NCI-H1417 treated with DMSO at 0.1 percent for 48 hours (cell line): ENCODE data around the gene FLOT1.
A peak's percentile ranks its signal among the peaks of the same experiment; 100 is the strongest.
"Not testable (repeated sequence)": the region's sequence is repeated elsewhere in the genome, so short reads cannot be mapped to it uniquely, and the experiment has no call there.

Source experiments
- DNase-seq: peaks from one replicate; lab custom pipeline; 2025; lab: John Stamatoyannopoulos, UW

FLOT1 gene

DNA sequence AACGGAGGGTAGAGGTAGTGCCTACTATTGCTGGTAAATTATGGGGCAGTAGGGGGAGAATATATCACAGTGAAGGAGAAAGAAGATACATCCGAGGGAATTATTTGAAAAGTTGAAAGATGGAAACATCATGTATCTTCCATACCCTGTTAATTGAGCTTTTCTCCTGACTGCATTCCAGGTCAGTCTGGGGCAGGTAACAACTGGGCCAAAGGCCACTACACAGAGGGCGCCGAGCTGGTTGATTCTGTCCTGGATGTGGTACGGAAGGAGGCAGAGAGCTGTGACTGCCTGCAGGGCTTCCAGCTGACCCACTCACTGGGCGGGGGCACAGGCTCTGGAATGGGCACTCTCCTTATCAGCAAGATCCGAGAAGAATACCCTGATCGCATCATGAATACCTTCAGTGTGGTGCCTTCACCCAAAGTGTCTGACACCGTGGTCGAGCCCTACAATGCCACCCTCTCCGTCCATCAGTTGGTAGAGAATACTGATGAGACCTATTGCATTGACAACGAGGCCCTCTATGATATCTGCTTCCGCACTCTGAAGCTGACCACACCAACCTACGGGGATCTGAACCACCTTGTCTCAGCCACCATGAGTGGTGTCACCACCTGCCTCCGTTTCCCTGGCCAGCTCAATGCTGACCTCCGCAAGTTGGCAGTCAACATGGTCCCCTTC, 19.2 kb downstream of the FLOT1 start:
- not testable (repeated sequence) for DNase-seq

DNA sequence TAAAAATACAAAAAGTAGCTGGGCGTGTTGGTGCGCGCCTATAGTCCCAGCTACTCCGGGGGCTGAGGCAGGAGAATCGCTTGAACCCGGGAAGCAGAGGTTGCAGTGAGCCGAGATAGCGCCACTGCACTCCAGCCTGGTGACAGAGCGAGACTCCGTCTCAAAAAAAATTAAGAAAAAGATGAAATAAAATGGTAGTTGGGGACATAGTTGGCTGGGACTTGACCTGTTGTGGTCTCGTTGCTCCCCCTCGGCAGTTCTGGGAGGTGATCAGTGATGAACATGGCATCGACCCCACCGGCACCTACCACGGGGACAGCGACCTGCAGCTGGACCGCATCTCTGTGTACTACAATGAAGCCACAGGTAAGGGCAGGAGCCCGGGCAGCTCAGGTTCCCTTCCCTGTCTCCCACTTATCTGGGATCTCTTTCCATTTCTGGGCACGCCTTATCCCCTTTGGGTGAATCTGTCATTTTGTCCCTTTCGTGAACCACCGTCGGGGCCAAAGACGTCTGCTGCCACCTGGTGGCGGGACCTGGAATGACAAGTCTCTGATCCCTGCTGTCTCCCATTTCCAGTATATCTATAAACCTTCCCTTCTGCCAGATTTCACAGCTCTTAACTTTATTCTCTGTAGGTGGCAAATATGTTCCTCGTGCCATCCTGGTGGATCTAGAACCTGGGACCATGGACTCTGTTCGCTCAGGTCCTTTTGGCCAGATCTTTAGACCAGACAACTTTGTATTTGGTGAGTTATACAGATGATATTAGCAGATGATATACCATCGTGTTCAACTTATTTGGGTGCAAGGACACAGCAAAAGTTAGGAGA, 20.0 kb downstream of the FLOT1 start:
- no peak for DNase-seq

DNA sequence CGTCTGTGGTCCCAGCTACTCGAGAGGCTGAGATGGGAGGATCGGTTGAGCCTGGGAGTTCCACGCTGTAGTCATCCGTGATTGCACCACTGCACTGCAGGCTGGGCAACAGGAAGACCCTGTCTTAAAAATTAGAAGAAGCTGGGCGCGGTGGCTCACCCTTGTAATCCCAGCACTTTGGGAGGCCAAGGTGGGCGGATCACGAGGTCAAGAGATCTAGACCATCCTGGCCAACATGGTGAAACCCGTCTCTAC, 20.5 kb downstream of the FLOT1 start:
- not testable (repeated sequence) for DNase-seq

DNA sequence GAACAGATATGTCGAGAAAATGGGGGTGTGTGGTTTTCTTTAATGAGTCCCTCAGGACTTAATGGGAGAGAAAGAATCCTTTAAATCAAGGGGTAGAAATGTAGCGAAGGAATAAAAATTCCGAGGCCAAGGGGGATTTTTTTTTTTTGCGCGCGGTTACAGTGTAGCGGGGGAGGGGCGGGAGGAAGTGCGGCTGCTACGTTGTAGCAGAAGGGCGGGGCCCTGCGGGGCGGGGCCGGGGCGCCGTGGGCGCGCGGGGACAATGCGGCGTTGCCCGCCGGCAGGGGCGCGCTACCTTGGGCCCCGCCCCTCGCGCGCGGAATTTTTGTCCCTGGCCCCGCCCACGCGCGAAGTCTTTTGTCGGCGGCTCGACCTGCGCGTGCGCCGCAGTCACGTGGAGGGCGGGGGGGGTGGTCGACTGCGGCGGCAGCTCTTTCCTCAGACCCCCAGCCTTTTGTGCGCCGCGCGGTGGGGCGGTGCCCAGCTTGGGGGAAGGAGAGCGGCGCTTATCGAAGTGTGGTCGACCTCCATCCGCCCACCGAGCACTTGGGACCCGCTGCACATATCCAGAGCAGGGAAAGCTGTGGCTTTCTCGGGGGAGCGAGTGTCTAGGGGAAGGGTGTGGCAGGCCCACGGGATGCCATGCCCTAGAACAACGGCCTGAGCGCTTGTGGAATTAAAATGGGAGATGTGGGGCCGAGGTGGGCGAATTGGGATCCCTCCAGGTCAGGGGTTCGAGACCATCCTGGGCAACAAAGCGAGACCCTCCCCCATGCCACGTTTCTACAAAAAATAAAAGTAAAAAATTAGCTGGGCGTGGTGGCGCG, 21.1 kb downstream of the FLOT1 start:
- DNase-seq: peak; percentile 55

DNA sequence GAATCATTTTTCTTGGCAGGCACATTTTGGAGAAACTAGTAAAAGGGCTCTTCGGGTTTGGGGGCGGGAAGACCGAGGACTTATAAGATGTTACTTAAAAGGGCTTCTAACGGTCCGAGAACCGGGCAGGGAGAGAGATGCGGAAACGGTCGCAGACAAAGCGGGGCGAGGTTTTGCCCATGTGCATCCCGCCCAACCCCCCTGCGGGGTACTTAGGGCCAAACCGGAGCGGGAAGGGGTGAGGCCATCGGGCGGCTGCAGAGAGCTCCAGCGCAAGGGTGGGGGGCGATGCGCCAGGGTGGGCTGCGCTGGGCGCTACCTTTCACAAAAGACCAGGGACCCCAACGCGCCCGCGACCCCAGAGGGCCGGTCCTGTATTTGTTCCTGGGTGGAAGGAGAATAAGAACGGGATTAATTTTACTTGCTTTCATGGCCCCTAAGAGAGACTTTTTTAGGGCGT, 21.7 kb downstream of the FLOT1 start:
- no peak for DNase-seq

DNA sequence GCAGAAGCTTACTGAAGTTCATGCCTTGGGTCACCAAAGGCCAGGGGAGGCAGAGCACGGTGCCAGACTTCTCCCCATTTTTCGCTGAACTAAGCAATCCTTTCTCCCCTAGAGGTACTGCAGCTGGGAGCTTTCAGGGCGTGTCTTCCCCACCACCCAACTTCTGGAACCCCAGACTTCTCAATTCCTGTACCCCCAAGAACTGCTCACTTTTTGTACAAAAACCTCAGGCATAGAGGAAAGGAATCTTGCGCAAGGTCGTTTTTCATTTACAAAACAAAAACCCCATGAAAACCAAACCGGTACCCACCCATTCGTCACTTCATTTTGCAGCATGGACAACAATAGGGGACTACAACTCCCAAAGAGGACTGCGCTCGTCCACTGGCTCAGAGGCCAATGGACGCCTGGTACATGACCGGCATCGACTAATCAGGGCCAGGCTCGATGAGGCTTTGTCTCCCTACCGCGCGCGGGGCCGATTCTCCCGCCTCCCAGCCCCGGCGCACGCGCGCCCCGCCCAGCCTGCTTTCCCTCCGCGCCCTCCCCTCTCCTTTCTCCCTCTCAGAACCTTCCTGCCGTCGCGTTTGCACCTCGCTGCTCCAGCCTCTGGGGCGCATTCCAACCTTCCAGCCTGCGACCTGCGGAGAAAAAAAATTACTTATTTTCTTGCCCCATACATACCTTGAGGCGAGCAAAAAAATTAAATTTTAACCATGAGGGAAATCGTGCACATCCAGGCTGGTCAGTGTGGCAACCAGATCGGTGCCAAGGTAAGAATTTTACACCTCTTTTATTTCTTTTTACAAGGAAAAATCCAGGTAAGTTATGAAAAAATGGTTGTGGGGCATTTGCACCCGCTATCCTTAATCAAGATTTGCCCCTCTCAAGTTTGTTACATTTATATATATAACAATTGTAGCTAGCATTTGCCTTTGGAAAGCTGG, 22.4 kb downstream of the FLOT1 start, which contains the start of gene TUBB:
TUBB (plus strand) TSS at position 562 of the 947 bp plus-strand sequence; CDS start at position 717, 155 bp downstream.
- peak; percentile 97 for DNase-seq

DNA sequence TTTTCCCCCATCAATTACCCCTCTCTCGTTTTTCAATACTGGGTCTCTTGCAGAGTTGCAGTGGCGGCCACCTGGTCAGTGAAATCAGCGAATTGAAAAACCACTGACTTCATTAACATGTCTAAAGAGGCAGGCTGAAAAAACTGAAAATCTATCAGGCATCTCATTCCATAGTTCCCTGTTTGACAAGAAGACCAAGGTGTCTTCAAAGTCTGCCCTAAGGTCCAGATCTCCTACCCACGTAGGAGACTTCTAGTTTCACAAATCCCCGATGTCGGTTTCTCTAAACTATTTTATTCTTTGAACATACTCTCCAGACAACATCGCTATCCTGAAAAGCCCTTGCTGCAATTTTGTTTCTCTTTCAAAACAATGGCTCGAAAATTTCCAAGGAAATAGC, 23.1 kb downstream of the FLOT1 start:
- no peak for DNase-seq

DNA sequence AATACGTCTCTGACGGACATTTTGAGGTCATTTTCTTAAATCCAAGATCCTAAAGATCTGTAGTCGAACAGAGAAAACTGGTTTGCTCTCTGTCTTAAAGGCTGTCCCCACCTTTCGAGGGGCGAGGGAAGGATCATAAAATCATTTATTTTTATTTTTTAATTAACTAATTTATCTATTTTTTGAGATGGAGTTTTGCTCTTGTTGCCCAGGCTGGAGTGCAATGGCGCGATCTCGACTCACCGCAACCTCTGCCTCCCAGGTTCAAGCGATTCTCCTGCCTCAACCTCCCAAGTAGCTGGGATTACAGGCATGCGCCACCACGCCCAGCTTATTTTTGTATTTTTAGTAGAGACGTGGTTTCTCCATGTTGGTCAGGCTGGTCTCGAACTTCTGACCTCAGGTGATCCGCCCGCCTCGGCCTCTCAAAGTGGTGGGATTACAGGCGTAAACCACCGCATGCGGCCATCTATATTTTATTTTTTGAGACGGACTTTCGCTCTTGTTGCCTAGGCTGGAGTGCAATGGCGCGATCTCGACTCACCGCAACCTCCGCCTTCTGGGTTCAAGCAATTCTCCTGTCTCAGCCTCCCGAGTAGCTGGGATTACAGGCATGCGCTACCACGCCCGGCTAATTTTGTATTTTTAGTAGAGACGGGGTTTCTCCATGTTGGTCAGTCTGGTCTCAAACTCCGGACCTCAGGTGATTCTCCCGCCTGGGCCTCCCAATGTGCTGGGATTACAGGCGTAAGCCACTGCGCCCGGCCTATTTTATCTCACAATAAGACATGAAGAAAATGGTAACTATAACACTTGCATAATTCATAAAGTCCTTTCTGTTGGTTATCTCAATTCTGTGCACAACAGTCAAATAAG, 24.4 kb downstream of the FLOT1 start:
- not testable (repeated sequence) for DNase-seq

DNA sequence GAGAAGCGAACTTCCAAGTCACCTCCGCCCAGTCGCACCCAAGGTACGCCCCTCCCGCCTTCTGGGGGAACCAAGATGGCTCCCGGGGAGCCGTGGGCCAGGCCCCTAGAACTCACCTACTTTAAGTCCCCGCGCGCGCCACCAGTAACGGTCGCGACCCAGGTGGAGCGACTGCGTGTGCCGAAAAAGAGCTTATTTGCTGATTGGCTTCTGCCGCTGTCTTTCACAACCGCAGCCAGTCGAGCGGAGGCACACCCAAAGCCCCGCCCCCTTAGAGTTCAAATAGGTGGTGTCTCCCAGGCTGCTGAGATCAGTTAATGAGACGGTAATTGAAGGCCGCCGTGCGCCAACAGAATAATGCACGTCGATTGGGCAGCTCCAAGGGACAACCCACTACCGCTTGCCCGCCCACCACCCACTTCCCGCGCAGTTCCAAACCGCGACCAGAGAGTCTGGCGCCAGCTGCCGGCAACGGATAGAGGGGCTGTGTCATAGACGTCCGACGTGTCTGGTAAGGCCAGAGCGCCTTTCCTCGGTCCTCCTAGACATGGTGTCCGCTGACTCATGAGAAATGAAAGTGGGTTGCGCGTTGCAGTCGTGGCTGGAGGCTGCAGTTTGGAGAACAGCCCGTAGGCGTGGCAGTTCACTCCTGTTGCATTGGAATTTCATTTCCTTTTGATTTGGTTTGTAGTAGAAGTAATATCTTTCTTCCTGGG, 25.2 kb downstream of the FLOT1 start, which contains the start of gene MDC1:
MDC1 (minus strand) TSS at position 153 of the 716 bp plus-strand sequence. CDS start 2,106 bp downstream, outside the sequence.
- DNase-seq: peak; percentile 92

DNA sequence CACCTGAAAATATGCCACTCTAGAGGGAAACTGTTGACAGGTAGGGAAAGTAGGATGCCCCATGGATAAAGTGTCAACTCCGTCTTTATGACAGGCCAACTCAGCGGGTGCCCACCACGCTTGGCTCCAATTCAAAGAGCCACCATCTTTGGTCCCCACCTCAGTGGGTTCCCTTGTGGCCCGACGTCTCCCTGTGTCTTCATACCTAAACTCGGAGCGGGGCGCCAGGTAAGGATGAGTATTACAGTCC, 25.7 kb downstream of the FLOT1 start:
- DNase-seq: no peak

DNA sequence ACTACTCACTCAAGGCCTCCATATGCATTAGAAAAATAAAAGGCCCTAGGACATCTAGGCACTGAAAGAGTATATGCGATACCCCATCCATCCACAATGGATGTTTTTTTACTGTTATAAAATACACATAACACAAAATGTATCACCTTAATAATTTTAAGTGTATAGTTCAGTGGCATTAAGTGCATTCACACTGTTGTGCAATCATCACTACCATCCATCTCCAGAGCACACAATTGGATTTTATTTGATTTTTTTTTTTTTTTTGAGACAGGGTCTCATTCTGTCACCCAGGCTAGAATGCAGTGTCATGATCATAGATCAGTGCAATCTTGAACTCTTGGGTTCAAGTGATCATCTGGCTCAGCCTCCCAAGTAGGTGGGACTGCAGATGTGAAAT, 28.2 kb downstream of the FLOT1 start:
- DNase-seq: no peak

DNA sequence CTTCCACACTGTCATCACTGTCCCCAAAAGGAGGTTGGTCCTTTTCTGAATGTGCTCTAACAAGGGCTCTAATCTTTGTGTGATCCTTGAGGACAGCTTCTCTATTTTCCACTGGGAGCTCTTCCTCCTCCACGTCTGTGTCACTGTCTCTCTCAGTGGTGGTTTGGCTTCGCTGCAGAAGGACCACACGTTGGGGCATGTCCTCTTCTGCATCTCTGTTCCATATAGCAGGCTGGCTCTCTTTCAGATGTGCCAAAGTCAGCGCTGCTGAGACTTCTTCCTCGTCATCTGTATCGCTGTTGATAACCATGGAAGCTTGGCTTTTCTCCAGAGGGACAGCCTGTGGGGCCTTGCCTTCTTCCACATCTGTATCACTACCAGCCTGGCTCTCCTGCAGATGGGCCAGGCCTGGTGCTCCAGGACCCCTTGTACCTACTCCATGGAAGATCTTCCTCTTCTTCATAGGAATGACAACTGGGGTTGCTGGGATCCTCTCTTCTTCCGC, 30.0 kb downstream of the FLOT1 start:
- DNase-seq: no peak

DNA sequence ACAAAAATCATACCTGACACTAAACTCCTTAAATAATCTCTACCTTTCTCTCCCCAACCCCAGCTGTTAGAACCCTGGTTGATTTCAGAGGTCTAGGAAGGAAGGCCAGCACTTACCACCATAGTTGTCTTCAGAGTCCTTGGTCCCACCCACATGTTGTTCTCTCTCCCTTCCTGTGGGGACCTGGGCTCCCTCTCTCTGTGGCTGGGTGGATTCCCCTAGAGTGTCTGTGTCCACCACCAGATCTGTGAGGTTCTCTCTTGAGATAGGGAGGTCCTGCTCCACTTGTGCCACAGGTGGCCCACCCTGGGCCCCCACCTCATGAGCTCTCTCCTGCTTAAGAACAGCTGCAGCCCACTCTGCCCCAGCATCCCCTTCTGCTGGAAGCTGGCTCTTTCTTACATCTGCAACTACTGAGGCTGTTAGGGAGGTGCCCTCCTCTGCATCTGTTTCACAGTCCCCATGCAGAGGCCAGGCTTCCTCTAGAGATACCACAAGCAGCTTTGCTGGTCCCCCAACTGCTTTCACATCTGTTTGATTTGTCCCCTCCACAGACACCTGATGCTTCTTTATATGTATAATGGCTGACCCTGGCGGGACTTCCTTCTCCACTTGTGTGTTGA, 30.6 kb downstream of the FLOT1 start:
- DNase-seq: no peak

DNA sequence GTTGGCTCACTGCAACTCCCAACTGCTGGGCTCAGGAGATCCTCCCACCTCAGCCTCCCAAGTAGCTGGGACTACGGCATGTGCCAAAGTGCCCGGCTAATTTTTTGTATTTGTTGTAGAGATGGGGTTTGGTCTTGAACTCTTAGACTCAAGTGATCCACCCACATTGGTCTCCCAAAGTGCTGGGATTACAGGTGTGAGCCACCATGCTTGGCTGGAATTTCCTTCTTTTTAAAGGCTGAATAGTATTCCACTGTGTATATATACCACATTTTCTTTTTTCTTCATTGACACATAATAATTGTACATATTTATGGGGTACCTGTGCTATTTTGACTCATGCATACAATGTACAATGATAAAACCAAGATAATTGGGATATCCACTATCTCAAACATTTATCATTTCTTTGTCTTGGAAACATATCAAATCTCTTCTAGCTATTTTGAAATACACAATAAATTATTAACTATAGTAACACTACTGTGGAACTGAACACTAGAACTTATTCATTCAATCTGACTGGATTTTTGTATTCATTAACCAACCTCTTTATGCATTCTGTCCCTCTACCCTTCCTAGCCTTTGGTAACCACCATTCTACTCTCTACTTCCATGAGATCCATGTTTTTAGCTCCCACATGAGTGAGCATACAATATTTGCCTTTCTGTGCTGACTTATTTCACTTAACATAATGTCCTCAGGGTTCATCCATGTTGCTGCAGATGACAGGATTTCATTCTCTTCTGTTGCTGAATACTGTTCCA, 33.2 kb downstream of the FLOT1 start:
- no peak for DNase-seq

DNA sequence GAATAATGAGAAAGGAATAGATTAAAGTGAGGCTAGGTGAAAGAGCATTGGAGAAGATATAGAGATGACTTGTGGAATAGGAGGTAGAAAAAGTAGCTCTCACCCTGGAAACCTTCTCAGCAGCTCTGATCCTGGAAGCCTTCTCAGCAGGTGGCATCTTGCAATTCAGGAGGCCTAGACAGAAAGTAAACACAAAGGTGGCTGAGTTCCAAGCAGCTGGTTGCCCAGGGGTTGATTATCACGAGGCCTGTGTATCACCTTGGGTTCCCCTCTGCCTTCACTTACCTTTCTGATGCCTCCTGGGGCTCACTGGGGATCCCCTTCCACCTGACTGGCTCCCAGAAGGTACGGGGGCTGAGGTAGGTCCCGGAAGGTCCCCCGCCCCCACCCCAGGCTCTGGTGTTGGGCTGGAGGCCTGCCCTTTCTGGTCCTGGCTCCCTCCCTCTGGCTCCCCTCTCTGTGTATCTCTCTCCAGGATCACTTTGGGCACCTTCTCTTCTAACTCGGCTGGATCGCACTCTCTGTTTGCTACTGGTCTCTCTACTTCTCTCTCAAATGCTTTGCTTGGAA, 35.1 kb downstream of the FLOT1 start:
- peak; percentile 47 for DNase-seq

DNA sequence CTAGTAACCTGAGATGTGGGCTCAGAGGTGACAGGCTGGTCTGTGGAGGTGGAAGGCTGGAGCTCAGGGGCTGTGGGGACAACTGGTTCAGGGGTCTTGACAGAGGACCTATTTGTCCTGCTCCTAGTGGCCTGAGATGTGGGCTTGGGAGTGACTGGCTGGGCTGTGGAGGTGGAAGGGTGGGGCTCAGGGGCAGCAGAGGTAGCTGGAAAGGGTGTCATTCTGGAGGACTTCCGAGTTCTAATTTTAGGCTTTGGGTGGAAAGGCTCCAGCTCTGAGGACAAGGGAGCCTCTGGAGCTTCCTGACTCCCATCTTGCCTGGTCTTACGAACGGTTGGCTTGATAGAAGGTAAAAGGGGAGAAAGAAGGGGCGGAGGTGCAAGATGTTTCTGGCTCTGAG, 36.9 kb downstream of the FLOT1 start:
- no peak for DNase-seq

DNA sequence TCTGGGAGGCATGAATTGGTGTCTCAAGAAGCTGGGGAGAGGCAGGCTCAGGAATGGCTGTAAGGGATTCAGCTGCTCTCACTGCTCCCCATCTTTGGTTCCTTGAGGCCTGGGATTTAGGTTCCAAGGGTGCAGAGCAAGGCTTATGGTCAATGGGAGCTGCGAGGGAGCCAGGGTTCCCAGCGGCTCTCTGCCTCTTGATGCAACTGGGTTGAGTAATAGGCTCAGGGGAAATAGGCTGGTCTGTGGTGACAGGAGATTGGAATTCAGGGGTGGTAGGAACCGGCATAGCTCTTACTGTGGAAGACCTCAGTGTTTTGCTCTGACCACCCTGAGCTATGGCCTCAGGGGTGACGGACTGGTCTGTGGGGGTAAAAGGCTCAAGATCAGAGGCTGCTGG, 38.7 kb downstream of the FLOT1 start:
- no peak for DNase-seq

DNA sequence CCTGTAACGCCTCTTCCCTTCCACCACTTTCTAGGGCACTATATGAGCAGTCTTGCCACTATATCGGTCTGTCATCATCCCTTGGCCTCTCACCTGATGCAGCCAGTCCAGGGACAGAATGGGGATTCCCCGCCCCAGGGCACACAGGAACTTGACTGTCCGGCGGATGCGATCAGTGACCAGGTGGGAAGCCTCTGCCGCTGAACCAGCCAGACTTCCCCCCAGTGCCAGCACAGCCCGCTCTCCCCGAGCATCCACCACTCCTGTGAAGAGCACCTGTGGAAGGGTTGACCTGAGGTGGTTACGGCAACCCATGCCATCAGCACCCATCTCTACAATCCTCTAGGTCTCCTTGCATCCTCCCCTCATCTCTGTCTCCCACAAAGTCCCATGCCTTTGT, 39.5 kb downstream of the FLOT1 start:
- no peak for DNase-seq
